Endometrium (tissue), 2 donors: Measurements from ENCODE around the gene BTBD6.

Experiments used
- FAIRE-seq: peaks from 2 replicates; lab custom pipeline; 2012; peaks lifted over from hg19 to GRCh38; lab: Jason Lieb, UNC
- donor health status: control.
- donor health status: control.

BTBD6 gene

DNA sequence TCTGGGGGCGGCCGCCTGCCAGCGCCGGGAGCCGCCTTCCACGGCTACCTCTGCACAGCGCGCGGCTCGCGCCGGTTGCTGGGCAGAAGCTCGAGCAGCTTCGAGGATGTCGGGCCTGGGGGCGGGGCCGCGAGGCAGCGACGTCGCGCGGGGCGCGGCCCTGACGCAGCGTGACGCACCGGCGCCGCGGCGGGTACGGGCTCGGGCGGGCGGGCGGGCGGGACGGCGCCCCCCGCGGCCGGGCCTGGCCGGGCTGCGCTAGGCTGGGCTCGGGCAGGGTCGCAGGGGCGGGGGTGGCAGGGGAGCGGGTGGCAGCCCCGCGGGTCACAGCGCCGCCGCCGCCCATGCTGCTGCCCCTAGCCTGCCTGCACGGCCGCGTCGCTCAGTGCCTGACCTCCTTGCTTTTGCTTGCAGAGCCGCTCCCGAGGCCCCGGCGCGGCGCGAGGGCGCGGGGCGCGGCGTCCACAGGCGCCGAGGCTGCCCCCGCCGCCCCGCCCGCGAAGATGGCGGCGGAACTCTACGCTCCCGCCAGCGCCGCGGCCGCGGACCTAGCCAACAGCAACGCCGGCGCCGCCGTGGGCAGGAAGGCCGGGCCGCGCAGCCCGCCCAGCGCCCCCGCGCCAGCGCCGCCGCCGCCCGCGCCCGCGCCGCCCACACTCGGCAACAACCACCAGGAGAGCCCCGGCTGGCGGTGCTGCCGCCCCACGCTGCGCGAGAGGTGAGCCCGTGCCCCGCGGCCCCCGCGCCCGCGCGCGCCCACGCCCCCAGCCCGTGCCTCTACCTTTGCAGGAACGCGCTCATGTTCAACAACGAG lies at the start of gene BTBD6:
Gene BTBD6, plus strand, starts transcription at position 166 of the 814 bp plus-strand sequence. Its CDS starts 179 bp downstream, at position 345.
- FAIRE-seq = no peak

DNA sequence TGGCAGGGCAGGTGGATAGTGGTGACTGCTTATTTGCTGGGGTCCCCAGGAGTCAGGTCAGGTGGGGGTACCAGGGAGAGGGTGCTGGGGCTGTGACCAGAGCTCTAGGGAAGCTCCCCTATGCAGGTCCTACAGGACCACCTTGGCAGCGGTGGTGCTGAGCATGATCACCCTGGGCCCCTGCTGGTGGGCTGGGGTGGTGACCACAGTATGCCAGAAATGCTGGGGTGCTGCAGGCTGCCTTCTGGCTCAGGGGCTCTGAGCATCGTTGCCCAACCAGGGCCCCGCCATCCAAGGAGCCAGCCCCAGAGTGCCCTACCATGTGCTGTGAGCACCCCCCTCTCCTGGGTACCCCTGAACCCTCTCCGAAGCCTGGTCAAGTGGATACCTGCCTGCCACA lies 49.7 kb upstream of the BTBD6 start:
- no peak for FAIRE-seq

DNA sequence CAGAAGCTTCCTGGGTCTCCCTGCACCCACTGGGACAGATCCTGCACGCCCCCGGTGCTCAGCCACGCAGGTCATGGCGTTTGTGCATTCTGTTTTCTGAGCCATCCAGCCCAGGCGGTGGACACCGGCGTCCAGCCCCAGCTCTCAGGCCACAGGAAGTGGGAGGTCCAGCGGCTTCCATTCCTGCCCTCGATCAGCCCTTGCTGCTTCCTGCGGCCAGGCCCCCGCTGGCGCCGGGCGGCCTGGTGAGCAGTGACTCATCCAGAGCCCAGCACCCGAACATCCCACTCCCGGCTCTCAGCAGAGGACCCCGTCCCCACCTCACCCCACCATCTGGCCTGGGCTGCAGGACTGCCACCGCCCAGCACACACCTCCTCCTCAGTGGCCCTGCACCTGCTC lies 49.2 kb upstream of the BTBD6 start:
- no peak for FAIRE-seq

DNA sequence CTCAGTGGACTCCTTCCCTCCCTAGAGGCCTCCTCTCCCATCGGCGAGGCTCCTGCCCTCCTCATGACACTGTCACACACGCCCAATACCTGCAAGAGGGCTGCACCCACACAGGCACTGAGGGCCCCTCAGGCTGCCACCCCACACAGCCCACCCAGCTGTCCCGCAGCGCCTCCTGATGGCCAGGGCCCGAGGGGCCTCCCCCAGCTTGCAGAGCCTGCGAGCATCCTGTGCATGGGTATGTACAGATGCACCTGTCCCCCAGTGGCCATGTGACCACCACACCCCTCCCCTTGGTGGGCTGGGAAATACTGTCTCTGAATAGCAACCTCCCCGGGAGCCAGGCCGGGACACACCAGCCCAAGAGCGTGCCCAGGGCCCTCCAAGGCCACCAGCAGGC lies 48.3 kb upstream of the BTBD6 start:
- no peak for FAIRE-seq

DNA sequence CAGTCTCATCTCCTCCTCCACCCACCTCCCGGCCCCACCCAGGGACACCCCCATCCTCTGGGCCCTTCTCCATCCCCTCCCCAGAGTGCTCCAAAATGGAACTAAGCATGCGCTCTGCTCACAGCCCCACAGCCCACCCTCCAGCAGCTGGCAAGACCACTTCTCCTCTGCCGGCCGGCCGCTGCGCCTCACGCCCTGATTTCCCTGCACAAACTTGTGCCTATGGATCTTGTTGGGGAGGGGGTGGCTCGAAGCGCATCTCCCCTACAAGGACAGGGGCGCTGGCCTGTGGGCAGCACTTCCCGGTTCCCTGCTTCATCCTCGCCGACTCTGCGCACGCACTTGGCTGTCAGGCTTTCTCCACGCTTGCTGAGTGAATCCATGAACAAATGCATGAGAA lies 47.7 kb upstream of the BTBD6 start:
- FAIRE-seq = no peak

DNA sequence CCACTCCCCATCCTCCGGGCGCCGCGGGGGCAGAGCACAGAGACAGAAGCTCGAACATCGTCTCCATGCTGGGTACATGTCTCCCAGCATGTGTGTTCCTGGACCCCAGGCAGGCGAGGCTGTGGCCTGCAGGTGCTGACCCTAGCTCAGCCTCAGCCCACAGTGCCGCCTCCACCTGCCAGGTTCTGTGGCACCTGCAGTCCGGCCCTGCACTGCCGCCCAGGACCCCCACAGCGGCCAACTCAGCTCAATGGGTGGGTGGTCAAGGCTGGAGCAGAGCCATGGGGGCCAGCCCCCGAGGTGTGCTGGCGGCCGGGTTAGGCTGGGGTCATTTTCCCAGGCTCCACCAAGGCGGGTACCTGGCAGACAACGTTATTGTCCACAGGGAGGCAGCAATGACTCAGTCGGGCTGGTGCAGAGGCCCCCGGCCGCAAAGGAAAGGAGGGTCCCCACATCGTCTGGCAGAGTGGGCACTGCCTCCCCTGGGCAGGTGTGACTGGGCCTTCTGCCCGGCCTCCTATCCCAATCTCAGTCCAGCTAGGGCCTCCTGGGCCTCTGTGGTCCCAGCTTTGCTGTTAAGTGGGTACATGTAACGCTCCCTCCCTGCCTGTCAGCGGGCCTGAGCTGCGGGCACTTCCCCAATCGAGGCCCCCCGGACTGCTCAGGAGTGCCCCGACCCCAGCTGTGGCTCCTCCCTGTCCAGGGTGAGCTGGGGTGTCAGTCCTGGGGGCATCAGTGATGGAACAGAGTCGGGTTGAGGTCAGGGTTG lies 47.0 kb upstream of the BTBD6 start:
- FAIRE-seq = no peak

DNA sequence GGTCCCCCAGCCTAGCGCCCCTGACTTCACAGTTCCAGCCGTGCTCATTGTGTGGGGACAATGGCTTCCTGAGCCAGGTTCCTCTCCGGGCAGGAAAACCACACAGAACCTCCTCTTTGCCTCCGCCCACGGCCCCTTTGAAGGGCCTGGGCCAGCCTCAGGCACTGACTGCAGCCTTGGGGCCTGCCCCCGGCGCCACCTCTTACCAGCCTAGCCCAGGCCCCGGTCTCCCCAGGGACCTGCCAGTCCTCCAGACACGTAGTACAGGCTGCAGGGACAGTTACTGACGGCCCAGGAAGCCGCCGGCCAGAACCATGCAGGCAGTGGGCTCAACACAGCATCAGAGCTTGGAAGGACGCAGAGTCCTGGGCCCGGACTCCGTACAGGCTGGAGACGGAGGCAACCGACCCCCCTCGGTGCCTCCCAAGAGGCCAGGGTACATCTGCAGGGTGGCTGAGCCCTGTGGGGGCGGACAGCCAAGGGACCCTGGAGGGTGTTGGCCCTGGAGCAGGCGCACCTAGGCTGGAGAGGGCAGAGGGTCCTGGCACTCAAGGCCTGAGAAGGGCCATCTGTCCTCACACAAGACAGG lies 46.3 kb upstream of the BTBD6 start:
- no peak for FAIRE-seq

DNA sequence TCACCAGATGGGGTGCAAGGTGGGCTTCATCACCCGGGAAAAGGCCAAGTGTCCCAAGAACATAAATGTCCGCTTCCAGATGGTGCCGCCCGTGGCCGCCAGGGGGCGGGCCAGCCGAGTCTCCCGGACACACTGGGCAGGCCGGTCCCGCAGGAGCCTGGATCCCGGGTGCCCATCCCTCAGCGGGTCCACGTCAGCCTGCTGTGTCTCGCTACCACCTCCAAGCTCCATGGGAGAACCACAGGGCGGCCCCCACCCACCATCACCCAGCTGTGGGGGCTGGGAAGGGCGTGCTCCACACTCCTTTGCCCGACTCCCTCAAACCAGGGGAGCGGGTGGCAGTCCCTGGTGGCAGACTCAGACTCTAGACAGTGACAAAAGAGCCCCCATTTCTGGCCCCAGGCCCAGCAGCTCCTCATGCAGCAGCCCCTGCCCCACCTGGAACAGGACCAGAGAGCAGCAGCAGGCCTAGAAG lies 45.2 kb upstream of the BTBD6 start:
- FAIRE-seq = no peak

DNA sequence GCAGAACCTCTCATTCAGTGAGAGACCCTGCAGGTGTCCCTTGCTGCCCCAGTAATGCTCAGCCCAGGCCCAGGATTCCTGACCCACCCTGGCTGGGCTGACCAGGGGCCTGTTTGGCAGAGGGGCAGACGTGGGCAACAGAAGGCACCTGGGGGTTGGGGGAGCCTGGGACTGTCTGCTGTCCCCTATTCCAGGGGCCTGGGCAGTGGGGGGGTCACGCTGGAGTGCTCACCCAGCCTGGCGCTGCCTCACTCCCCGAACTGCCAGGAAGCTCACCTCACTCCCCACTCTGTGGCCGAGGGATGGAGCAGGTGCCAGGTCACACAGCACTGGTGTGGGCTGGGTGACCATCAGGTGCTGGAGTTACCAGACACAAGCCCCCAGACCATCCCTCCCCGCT lies 44.6 kb upstream of the BTBD6 start:
- FAIRE-seq = no peak

DNA sequence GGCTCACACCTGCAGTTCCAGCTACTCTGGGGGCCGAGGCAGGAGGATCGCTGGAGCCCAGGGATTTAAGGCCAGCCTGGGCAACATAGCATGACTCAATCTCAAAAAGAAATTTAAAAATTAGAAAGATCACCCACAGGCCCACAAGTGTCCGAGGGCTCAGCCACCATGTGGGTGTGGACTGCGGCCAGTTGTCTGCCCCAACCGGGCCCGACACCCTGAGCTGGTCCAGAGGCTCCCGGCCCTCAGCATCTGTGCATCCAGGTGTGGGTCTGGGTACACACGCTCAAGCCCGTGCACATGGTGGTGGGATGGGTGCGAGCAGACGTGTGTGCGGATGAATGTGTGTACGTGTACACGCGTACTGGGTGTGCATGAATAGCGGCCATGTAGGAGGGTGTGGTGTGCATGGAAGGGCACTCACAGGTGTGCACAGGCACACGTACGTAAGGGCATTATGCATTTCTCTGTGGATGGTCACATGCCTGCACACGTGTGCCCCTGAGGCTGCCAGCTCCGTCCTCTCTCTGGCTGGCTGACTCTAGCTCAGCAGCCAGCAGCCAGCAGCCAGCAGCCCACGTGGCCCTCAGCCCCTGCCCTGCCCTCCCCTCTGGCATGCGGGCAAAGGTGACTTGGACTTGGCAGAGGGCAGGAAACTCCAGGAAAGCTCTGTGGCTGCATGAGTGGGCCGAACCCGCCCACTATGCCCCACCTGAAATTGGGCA lies 44.0 kb upstream of the BTBD6 start:
- no peak for FAIRE-seq

DNA sequence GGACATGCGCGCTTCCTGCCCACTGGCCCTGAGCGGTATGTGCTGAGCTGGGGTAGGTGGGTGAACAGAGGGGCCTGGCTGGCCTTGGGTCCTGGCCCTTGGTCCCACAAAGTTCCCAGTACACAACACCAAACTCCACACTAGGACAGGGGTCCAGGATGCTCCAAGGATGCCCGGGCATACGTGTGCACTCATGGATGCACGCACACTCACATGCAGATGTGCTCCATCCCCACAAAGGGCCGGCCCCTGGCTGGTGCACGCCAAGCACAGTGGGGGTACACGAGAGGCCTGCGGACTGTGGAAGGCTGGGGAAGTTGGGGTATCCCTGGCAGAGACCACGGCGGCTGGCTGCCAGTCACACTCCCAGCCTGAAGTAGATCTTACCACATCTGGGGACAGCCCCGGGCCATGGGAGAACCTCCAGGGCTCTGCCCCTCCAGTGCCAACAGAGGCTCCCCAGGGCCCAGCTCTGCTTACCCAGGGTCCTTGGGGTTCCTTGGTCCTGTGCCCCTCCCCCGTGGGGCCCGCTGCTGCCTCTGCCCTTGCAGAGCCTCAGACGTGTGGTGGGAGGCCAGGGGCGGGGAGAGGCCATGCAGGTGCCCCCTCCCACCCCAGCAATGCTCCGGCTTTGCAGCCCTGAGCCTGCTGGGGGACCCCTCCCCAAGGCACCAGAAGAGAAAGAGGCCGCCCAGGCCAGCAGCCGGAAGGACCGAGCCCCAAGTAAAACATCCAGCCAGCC lies 43.2 kb upstream of the BTBD6 start:
- no peak for FAIRE-seq

DNA sequence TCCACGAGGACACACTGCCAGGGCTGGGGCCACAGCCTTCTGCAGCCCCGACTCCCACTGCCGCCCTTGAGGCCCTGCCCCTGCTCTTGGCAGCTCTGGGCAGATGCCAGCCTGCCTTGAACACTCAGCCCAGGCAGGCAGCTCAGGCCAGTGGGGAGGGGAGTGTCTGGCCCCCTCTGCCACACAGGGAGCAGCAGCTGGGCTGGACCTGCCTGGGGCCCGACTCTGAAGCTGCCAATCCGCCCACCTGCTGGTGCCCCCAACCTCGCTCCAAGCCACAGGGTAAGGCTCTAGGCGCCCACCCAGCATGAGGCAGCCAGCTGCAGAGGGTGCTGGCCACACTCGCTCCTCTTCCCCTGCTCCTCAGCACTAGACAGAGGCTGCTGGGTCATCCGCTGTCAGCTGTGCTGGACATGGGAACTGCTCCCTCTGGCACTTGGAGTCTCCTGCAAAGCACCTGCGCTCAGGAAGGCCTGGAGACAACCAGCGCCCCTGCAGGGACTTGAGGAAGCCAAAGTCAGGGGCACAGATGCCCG lies 42.6 kb upstream of the BTBD6 start:
- FAIRE-seq = no peak

DNA sequence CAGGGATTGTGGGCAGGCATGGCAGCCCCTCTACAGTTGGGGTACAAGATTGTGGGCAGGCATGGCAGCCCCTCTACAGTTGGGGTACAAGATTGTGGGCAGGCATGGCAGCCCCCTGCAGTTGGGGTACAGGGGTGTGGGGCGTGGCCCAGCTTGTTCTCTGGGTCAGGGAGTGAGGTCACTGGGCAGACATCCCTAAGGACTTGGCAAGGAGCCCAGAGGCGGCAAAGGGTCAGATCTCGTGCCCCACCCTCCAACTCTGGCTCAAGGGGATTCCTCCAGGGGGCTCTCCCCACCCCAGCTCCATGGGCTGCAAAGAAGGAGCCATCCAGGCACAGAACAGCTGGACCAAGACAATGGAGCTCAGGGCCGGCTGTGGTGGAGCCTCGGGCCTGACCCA lies 41.5 kb upstream of the BTBD6 start:
- FAIRE-seq = no peak

DNA sequence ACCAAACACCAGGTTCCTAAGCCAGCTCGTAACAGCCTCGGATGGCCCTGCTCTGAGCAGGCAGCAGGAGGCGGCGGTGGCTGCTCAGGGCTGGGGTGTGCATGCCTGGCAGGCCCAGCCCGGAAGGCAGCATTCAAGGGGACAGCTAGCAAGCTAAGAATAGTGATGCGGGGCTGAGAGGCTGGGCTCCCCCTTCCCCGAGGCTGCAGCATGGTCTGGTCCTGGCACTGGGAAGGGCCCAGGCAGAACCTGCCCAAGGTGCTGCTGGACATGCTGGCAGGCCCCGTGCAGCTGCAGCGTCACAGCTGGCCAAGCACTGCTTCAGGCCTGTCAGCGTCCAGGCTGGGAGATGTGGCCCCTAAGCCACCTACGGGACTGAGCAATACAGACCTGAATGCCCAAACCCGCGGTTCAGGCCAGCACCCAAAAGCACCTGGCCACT lies 40.9 kb upstream of the BTBD6 start:
- FAIRE-seq = no peak

DNA sequence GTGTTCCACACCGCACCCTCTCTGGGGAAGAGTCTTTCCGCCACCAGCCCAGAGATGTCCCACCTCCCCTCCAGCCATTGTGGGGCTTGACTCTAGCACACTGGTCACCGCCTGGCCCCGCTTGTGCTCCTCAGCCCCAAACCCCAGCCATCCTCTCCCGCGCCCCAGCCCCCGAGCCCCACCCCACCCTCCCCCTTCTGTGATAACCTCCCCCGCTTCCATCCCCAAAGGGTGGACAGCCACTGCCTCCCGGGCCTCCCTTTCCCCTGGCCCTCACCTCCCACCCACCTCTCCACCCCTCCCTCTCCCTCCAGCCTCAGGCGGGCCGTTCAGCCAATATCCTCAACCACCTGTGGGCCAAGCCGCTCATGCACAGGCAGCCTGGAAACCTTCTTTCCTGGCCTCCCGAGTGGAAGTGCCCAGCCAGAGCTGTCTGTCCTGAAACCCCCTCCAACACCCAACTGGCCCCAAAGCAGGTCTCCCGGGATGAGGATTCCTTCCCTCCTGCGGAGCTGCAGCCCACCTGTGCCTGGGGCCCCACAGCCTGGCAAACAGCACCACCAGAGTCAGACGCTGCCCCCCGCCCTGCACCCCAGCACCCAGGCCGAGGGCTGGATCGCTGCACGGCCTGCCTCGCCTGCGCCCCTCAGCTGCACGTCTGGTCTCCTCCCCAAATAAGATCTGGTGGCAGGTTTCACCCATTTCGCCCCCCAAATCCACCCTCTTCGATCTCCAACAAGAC lies 40.2 kb upstream of the BTBD6 start:
- FAIRE-seq = no peak

DNA sequence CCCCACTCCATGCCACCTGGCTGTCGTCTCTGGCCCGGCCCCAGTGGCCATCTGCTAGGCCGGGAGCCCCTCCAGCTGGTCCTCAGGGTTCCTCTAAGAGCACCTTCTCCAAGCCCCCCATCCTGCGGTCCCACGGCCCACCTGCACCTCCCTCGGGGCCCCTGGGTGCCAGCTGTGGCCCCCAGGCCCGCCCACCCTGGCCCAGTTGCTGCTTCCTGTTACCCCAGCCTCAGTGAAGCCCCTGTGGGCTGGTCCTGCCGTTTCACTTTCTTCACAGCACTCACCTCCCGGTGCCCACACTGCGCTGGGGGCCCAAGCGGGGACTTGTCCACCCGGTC lies 39.6 kb upstream of the BTBD6 start:
- no peak for FAIRE-seq

DNA sequence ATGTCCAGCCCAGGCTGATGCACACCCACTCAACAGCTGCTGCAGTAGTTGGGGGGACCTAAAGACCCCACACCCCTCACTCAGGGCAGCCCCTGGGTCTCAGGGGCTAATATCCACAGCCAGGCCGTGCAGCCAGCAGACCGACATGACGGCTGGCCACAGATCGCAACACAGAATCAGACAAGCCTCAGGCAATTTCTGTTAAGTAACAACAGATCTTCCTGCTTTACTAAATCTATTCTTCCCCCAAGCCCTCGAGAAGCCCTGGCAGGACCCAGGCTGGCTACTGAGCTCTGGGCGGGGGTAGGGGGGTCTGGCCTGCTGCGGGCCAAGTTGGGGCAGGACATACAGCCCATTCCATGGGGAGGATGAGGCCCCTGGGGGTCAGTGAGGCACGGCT lies 39.2 kb upstream of the BTBD6 start:
- FAIRE-seq = no peak

DNA sequence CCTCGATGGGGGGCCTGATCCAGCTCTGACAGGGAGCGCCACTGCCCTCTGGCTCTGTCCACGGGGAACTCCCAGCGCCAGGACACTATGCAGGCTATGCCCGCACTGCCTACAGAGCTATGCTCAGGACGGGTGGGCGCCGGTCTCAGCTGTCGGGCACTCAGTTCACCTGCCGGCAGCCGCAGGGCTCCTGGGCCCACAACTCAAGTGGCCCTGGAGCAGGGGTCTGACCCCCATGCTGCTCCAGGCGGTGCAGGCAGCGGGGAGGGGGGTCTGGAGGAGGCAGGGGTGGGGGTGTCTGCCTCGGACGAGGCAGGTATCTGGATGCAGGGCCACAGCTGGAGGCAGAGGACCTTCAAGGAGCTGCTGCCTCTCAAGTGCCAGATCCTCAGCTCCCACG lies 38.7 kb upstream of the BTBD6 start:
- no peak for FAIRE-seq

DNA sequence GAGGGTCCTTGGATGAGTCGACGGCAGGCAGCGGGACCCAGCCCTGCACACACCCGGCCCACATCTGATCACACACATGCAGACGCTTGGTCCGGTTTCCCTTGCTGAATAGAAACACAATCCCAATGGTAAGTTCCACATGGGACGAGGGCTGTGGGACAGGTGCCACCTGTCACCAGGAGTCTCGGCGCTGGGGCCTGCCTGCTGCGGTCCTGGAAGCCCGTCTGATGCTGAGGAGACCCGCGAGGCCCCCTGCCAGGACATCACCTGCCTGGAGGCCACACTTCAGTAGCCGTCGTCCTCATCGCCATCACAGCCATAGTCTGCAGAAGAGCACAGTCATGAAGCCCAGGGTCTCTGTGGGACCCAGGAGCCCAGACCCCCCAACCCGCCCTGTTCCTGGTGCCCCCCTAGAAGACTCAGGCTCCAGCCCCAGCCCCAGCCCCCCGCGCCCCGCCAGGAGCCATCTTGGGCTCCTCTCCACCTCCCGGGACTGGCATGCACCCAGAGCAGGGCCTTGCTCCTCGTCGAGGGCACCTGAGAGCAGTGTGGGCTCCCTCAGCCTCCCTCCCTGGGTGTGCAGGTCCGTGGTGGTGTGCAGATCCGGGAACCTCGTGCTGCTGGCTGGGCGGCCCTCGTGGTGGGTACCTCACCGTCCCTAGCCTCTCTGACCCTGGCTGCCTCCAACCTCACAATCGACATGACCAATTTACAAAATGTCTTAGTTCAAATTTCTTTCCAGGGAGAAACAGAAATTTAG lies 37.9 kb upstream of the BTBD6 start:
- no peak for FAIRE-seq
